HUDEP-2 (cell line): ENCODE results near the gene ELMO3.
A peak's percentile ranks its signal among the peaks of the same experiment; 100 is the strongest.

ENCODE experiments used
- DNase-seq, 76 experiments: peaks; one replicate each; lab custom pipeline; 2025; ENCODE audit not compliant: unreplicated experiment in 76 of 76; lab: John Stamatoyannopoulos, UW

The ELMO3 gene

GRCh38 chr16:67163164-67163998, 35.5 kb upstream of the ELMO3 start:
- peak in 8 of 76 experiments; percentile 20 to 65 (median 32) for DNase-seq

DNA sequence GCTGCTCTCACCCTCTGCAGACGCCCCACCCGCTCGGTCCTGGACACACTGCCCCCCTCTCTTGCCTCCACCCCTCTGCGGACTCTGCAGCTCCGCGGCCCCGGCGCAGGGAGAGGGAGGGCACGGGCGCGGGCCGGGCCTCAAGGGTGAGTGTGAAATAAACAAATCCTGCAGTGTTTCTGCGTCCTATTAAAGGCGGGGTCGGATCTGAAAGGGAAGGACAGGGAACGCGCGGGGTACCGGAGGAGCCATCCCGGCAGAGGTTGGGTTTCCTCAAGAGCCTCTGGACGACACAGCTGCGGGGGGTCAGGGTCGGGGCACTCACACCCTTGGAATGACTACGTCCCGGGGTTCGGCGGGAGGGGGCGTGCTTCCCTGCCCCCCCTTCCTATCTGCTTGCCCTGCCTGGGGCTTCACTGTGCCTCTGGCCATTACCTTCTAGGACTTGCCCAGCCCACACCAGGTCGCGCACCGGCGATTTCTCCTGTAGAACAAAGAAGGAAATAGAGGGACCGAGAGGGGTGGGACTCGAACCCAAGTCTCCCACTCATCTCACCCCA, 34.9 kb upstream of the ELMO3 start:
- no peak for DNase-seq

- peak in 47 of 76 experiments; percentile 8 to 67 (median 40) for DNase-seq
These were observed 34.3 kb upstream of the ELMO3 start, which contains the start of gene HSF4 for GRCh38 chr16:67164599-67165061. Gene HSF4 (plus strand): TSS chr16:67164745. CDS start chr16:67164812, 67 bp downstream.

- DNase-seq: no peak
These were observed 33.5 kb upstream of the ELMO3 start for GRCh38 chr16:67165121-67166078.

DNA sequence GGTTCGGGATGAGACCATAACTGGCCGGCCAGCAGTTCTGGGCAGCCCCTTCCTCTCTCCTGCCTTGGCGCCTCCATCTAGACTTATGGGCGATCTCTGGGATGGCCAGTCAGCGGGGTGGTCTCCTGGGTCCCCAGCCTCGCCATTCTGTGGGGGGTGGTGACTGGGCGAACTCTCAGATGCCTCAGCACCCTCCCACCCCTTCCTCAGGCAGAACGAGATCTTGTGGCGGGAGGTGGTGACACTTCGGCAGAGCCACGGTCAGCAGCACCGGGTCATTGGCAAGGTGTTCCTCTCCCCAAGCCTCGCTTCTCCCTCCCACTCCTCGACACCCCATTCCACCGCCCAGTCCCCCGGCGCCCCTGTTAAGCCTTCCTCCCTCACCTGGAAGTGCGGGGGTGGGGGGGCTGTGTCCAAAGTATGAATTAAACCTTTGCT, 32.8 kb upstream of the ELMO3 start:
- DNase-seq: no peak

DNA sequence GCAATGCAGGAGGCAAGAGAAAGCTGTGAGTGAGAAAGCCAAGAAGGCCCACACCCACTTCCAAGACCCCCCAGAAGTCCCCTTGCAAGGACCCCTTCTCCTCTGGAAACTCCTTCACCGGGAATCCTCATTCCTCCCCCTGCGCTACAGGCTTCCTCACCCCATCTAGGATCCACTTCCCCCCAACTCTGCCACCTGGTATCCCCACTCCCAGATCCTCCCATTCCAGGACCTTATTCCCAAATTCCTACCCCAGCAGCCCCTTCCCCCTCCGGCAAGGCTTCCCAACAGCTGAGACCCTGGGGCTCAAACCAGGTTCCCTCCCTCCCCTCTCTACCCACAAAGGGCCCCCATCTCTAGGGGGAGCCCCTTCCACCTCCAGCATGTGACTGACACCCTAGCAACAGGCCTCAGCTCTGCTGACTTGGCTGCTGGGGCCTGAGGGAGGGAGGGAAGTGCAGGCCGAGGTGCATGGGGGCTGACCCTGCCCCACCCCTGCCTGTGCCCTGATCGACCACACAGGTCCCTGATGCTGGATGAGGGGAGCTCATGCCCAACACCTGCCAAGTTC, 32.2 kb upstream of the ELMO3 start:
- no peak for DNase-seq

DNA sequence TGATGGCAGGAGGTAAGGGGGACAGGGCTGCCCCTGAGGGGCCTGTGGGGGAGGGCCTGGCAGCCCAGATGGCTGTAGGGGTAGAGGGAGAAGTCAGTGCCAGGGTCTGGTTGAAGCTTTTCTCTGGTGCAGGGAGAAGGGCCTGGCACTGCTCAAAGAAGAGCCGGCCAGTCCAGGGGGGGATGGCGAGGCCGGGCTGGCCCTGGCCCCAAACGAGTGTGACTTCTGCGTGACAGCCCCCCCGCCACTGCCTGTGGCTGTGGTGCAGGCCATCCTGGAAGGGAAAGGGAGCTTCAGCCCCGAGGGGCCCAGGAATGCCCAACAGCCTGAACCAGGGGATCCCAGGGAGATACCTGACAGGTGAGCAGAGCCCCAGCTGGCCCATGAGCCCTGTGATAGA, 31.3 kb upstream of the ELMO3 start:
- DNase-seq: no peak

GRCh38 chr16:67169011-67169451, 29.9 kb upstream of the ELMO3 start:
- no peak for DNase-seq

DNA sequence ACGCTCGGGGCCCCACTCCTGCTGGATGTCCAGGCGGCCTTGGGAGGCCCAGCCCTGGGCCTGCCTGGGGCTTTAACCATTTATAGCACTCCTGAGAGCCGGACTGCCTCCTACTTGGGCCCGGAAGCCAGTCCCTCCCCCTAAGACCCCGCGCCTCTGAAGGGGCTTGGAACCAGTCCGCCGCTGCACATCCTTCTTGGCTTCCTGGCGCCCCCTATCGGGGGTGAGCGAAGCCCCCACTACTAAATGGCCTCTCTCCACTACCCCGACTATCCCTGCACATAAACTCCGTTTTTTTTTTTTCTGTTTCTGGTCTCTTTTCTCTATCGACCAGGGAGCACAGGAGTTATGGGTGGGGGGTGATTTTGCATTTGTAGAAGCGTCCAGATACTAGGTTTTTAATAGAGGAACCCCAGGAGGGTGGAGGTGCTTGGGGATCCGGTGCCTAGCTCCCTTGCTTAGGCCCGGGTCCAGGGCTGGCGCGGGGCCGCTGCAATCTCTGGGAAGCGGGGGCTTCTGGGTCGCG, 29.2 kb upstream of the ELMO3 start:
- peak in 17 of 76 experiments; percentile 7 to 38 (median 25) for DNase-seq

DNA sequence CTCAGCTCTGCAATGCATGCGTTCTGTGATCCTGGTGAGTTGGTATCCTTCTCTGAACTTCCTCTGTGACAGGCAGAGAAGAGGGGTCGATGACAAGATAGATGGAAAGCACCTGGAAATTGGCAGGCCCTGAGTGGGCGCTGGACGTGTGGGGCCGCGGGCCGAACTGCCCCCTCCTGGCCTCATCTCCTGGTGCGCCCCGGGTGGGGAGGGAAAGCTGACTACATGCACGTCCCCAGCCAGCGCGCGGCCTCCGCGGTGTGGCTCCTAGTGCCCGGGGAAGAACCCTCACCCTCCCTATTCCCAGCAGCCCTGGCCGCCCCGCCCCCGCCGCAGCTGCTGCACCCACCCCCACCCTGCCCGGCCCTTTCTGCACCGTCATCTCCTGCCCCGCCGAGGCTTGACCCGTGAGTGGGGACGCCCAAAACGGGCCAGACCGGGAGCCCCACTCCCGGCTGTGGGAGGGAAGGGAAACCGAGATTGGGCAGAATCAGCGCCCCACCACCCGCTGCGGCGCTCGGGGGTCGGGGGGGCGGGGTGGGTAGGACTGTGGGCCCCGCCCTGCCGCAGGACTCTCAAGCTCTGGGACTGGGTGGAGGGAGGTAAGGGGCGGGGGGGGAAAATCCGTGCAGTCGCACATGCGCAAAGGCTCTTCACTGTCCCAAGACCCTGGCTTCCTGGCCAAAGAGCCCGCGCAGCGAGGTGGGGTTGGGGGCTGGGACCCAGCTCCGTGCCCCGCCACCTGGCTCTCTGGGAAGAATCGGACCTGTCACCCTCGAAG, 28.6 kb upstream of the ELMO3 start, which contains the start of gene NOL3:
TSS of gene NOL3 (plus strand) at position 371 of the 781 bp plus-strand sequence.
- DNase-seq: peak in 53 of 76 experiments; percentile 9 to 80 (median 54)

GRCh38 chr16:67170949-67171649, 27.8 kb upstream of the ELMO3 start:
- DNase-seq: no peak

- no peak for DNase-seq
These were observed 25.6 kb upstream of the ELMO3 start for GRCh38 chr16:67173323-67173722.

DNA sequence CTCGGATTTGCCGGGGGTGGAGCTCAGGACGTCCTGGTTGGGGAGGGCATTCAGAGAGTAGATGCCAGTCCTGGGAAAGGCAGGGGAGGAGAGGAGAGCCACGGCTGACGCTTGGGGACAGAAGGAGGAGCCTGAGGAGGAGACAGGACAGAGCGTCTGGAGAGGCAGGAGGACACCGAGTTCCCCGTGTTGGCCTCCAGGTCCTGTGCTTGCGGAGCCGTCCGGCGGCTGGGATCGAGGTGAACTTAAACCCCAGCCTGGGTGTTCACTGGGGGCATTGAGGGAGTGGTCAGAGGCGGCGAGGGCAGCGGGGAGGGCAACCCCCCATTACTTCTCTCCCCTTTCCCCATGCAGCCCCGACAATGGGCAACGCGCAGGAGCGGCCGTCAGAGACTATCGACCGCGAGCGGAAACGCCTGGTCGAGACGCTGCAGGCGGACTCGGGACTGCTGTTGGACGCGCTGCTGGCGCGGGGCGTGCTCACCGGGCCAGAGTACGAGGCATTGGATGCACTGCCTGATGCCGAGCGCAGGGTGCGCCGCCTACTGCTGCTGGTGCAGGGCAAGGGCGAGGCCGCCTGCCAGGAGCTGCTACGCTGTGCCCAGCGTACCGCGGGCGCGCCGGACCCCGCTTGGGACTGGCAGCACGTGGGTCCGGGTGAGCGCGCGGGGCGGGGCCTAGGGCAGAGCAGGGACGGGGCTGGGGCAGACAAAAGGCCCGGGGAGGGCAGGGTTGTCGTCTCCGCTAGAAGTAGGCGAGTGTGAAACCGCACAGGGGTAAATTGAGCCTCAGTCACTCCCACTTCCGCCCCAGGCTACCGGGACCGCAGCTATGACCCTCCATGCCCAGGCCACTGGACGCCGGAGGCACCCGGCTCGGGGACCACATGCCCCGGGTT, 24.9 kb upstream of the ELMO3 start:
- DNase-seq: peak in 72 of 76 experiments; percentile 36 to 92 (median 78)

- no peak for DNase-seq
These were observed 24.2 kb upstream of the ELMO3 start for GRCh38 chr16:67174706-67175231.

DNA sequence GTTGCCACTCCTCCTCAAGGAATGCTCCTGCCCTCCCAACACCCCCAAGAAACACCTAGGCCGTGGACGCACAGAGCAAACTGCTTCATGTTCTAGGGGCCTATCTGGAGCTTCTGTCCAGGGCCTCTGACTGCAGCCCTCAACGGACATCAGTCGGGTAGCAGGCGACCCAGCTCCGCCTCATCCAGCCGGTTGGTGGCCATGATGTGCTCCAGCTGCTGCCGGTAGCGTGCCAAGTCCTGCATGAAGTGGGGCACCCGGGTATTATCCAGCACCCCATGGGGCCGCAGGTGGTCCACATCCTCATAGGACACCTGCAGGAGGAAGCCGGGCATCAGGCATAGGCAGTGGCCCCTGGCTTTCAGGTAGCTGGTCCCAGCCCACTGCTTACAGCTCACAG, 22.3 kb upstream of the ELMO3 start:
- no peak for DNase-seq

DNA sequence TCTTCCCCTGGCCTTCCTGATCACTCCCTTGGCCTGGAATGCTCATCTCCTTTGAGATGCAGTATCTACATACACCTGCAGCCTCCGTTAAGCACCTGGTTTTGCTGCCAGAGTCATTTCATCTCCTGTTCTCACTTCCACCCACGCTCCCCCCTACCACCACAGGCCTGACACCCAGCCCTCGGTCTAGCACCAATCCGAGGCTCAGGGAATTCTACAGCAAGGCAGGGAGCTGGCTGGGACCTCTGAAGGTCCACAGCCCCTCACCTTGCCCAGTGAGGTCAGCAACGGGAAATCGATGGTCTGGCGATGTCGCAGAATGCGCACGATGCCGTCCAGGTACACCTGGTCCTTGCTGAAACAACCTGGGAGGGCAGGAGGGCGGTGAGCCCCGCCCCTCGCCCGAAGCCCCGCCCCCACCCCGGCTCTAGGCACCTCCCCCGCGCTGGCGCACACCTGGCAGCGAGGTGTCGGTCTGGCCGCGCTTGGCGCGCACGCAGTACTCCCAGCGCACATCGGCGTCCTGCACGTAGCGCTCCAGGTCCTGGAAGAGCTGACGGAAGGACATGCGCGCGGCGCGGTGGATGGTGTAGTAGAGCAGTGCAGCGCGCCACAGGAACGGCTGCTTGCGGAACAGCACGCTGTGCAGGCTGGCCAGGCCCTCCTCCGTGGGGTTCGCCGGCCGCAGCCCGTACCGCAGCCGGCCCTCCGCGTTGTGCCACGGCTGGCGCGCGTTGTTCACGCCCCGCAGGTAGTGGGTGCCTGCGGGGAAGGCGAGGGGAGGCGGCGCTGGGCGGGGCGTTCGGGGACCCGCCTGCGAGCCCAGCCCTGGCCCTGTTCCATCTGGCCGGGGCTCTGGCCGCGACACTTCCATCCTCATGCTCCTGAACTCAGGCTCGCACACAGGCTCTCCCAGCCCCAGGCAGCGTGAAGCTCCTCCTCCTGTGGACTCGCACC, 20.9 kb upstream of the ELMO3 start:
- DNase-seq: peak in 17 of 76 experiments; percentile 12 to 48 (median 20)
